ENCODE measurements around the gene LRRC47. TPM values are rescaled to one million over a fixed set of nuclear protein-coding genes. Genes with fewer than 3 reads are reported as not detected.

Gene LRRC47
- total and polyA plus RNA-seq, 2 of the 8 experiments (the other 6 are each of a cell fraction or from before 2014, with no cell fraction given) = 38.3 to 82.4 TPM

GRCh38 chr1:3787349-3787715, 9.0 kb downstream of the LRRC47 start:
- Histone ChIP-seq H3K79me1 (ENCODE audit: low read depth, low read length) (peaks cover 31% of the 10 kb centered on the region), H3K27ac (ENCODE audit: low read depth, low read length) (no peak overlapping the region), H2BK20ac (ENCODE audit: low read length) (no peak overlapping the region), H3K27me3 (replicated peaks in 1 of 4; ENCODE audit: control insufficient read depth in 3 of 4, extremely low read depth in 1 of 4, insufficient read depth in 3 of 4, low read length in 3 of 4) (no peaks in the 10 kb centered on the region), H3K4me3 (ENCODE audit: extremely low read depth in 1 of 4, insufficient read depth in 2 of 4, low read depth in 3 of 4, low read length in 4 of 4) (no peak overlapping the region), H3K4me2 (ENCODE audit: insufficient read depth in 1 of 2, low read depth in 2 of 2, low read length in 2 of 2) (no peak overlapping the region), H3K4ac (replicated peaks; ENCODE audit: insufficient read length, low read depth, low read length) (no peak overlapping the region), H2BK12ac (ENCODE audit: low read depth, low read length) (no peak overlapping the region), H3K14ac (ENCODE audit: insufficient read length) (no peak overlapping the region), H3K36me3 (ENCODE audit: control insufficient read depth in 2 of 4, insufficient read depth in 4 of 4, low read length in 3 of 4) (peaks cover 18 to 39% (median 35%) of the 10 kb centered on the region in 4 experiments), H4K5ac (ENCODE audit: insufficient read length, low read depth, low read length) (no peak overlapping the region), H3K56ac (replicated peaks; ENCODE audit: insufficient read length, low read depth, low read length) (no peak overlapping the region), H4K8ac (ENCODE audit: extremely low read depth, insufficient read depth, low read length) (no peak overlapping the region), H2BK120ac (replicated peaks; ENCODE audit: low read depth, low read length) (no peak overlapping the region), H3K23me2 (ENCODE audit: low read depth, low read length) (no peaks in the 10 kb centered on the region), H3K4me1 (replicated peaks in 1 of 4; ENCODE audit: control insufficient read depth in 3 of 4, insufficient read depth in 4 of 4, low read length in 3 of 4) (peaks cover 3 to 23% (median 16%) of the 10 kb centered on the region in 4 experiments), H2AFZ (ENCODE audit: low read length) (no peak overlapping the region), H2BK15ac (ENCODE audit: low read length) (no peak overlapping the region), H2AK5ac (ENCODE audit: low read depth, low read length) (no peak overlapping the region), H3K18ac (ENCODE audit: extremely low read depth, low read length) (no peak overlapping the region), H2BK5ac (ENCODE audit: low read depth, low read length) (no peak overlapping the region; the same call in 1 of the 2 replicates), H3K79me2 (ENCODE audit: control insufficient read depth in 1 of 2, insufficient read depth in 2 of 2, low read length in 2 of 2) (peaks cover 9 to 52% of the 10 kb centered on the region in 2 experiments), H3K9me3 (ENCODE audit: insufficient read depth in 2 of 2, low read depth in 1 of 2, low read length in 1 of 2) (no peaks in the 10 kb centered on the region), H3K23ac (ENCODE audit: insufficient read length) (no peak overlapping the region), H4K20me1 (replicated peaks in 1 of 2; ENCODE audit: control insufficient read depth in 1 of 2, insufficient read depth in 2 of 2, low read length in 2 of 2) (peaks cover 11 to 27% of the 10 kb centered on the region in 2 experiments), H4K91ac (replicated peaks; ENCODE audit: insufficient read length, low read length) (no peak overlapping the region), H3K9ac (replicated peaks in 1 of 4; ENCODE audit: extremely low read depth in 1 of 4, low read depth in 3 of 4, low read length in 3 of 4) (no peak overlapping the region)
- ChIA-PET CTCF (ENCODE audit: partially characterized antibody) (interaction anchor here (0.5 to 5.7 kb wide), 11 partner anchors 9 to 940 kb away, joined by 3 to 40 read pairs (median 4); partner anchors contain the start of gene LRRC47), POLR2A (ENCODE audit: partially characterized antibody) (interaction anchor here (1.1 to 9.8 kb wide), 5 partner anchors 9 to 62 kb away, joined by 3 to 84 read pairs (median 4); partner anchors contain the start of gene LRRC47)
- DNase-seq (ENCODE audit: low read depth in 1 of 2, low spot score in 2 of 2) = no peak
- no peak for FAIRE-seq
- WGBS, 2 experiments (ENCODE audit: extremely low coverage in 1 of 2, insufficient coverage in 1 of 2, insufficient read length in 1 of 2, insufficient replicate concordance in 2 of 2, low coverage in 1 of 2, low lambda C conversion rate in 2 of 2, missing lambda C conversion rate in 1 of 2) = 90% methylated on average over 10 of the region's 10 CpGs; no CpG with 5 or more reads in 1 of the 2 experiments
- TF ChIP-seq SP1 (IDR thresholded peaks at IDR 0.05; ENCODE audit: low read depth, low read length) (no peak), SUZ12 (IDR thresholded peaks at IDR 0.05; ENCODE audit: low read length) (no peak), EZH2 (IDR thresholded peaks at IDR 0.05; ENCODE audit: low read depth, low read length, severe bottlenecking) (no peak), KDM1A (IDR thresholded peaks at IDR 0.05; ENCODE audit: borderline replicate concordance, low read length) (no peak), POLR2AphosphoS5 (IDR thresholded peaks at IDR 0.05; ENCODE audit: low read depth, low read length) (no peak), BRCA1 (IDR thresholded peaks at IDR 0.05; ENCODE audit: low read depth, low read length) (no peak), POLR2A (IDR thresholded peaks at IDR 0.05; ENCODE audit: control extremely low read depth in 1 of 2, low read depth in 2 of 2, low read length in 2 of 2) (no peak), FOSL1 (IDR thresholded peaks at IDR 0.05; ENCODE audit: insufficient read depth, low read depth, low read length) (no peak), HDAC6 (IDR thresholded peaks at IDR 0.05; ENCODE audit: low read depth, low read length) (no peak), RAD21 (IDR thresholded peaks at IDR 0.05 in 1 of 2, conservative IDR thresholded peaks at IDR 0.05 in 1 of 2; ENCODE audit: low read depth in 2 of 2, low read length in 2 of 2) (no peak), SIRT6 (IDR thresholded peaks at IDR 0.05; ENCODE audit: low read length) (no peak)
- TF ChIP-seq, protein P1, sequence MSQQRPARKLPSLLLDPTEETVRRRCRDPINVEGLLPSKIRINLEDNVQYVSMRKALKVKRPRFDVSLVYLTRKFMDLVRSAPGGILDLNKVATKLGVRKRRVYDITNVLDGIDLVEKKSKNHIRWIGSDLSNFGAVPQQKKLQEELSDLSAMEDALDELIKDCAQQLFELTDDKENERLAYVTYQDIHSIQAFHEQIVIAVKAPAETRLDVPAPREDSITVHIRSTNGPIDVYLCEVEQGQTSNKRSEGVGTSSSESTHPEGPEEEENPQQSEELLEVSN (IDR thresholded peaks at IDR 0.05) = no peak
- TF ChIP-seq, protein P2, sequence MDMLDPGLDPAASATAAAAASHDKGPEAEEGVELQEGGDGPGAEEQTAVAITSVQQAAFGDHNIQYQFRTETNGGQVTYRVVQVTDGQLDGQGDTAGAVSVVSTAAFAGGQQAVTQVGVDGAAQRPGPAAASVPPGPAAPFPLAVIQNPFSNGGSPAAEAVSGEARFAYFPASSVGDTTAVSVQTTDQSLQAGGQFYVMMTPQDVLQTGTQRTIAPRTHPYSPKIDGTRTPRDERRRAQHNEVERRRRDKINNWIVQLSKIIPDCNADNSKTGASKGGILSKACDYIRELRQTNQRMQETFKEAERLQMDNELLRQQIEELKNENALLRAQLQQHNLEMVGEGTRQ (IDR thresholded peaks at IDR 0.05; ENCODE audit: low read length) = no peak

All from H1 (cell line).